ENCODE data around the gene RAET1G. TPM values are rescaled to one million over a fixed set of nuclear protein-coding genes. Genes with fewer than 3 reads are reported as not detected.
"Not testable (repeated sequence)": the region's sequence is repeated elsewhere in the genome, so short reads cannot be mapped to it uniquely, and the experiment has no call there.

The RAET1G gene
- total RNA-seq, 4 donors from 2014 or later: not detected

DNA sequence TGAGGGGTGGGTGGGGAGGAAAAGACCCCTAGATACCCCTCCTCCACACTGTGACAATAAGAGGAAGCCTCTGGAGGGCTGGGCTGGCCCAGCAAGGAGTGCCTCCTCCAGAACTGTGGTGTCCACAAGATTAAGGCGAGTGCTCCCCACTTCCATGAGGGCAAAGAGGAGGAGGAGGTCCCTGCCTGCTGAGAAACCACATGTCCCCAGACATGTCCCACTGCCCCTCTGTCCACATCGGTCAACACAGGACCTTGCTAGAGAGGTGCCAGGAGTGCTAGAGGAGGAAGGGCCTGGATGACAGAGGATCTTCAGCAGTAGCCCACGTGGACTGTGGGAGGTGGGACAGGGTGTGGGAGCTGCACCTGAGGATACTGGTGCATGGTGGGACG lies 3.1 kb downstream of the RAET1G start:
- Histone ChIP-seq H3K4me1 (peaks cover 10 to 16% (median 12%) of the 10 kb centered on the region in 4 donors), H3K4me3 (no peak overlapping the region), H3K36me3 (no peaks in the 10 kb centered on the region), H3K9me3 (no peaks in the 10 kb centered on the region), H3K27me3 (peaks cover 26% of the 10 kb centered on the region), H3K27ac (no peak overlapping the region)
- WGBS, 2 donors (ENCODE audit: low coverage in 1 of 2): 65 to 91% methylated on average over 2 to 4 of the region's 4 CpGs
- no peak for DNase-seq
- TF ChIP-seq POLR2AphosphoS5 (IDR thresholded peaks at IDR 0.05) (no peak), EP300 (IDR thresholded peaks at IDR 0.05; ENCODE audit: low read depth) (no peak), POLR2A (IDR thresholded peaks at IDR 0.05) (no peak)
- TF ChIP-seq, protein P1, sequence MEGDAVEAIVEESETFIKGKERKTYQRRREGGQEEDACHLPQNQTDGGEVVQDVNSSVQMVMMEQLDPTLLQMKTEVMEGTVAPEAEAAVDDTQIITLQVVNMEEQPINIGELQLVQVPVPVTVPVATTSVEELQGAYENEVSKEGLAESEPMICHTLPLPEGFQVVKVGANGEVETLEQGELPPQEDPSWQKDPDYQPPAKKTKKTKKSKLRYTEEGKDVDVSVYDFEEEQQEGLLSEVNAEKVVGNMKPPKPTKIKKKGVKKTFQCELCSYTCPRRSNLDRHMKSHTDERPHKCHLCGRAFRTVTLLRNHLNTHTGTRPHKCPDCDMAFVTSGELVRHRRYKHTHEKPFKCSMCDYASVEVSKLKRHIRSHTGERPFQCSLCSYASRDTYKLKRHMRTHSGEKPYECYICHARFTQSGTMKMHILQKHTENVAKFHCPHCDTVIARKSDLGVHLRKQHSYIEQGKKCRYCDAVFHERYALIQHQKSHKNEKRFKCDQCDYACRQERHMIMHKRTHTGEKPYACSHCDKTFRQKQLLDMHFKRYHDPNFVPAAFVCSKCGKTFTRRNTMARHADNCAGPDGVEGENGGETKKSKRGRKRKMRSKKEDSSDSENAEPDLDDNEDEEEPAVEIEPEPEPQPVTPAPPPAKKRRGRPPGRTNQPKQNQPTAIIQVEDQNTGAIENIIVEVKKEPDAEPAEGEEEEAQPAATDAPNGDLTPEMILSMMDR (IDR thresholded peaks at IDR 0.05): no peak
- in situ Hi-C loops (cut with MboI; ENCODE audit: low pct_ligation_motif_present in 1 of 4, low pct_unique_long_range_greater_than_20kb in 1 of 4, low sequenced_read_pairs in 3 of 4) (loop anchor here in 3 of 4 donors (5.0 to 10.0 kb wide), 4 partner anchors 75 to 195 kb away; no protein-coding TSS in a partner anchor), intact Hi-C loops (cut with DNase I; ENCODE audit: low total_unique reads) (no loop called here)

DNA sequence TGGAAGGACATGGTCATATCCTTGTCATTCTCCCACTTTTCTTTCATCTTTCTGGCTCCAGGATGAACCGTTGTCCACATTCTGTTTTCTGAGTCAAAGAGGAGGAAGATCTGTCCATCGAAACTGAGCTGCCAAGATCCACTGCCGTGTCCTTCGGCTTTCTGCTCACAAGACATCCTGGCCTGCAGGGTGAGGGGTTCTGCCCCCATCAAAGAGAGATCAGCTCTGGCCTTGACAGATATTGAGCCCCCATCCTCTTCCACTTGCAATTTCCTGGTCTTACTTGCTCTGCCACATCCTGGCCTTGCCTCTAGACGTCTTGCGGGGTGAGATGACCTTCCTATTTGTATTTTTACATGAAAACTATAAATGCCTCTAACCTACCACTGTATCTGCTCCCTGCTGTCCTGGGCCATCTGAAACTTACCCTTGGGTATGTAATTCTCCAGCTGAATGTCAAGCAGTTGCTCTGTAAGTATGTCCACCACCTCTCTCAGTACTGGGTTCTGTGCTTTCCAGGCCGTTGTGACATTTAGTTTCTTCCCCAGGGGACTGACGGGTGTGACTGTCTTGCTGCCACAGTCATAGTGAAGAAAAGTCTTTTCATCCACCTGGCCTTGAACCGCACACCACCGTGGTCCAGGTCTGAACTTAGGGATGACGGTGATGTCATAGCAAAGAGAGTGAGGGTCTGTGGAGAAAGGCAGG lies 3.6 kb downstream of the RAET1G start:
- H3K27ac ChIP-seq; H3K36me3 ChIP-seq; intact Hi-C loops (cut with DNase I; ENCODE audit: low total_unique reads); in situ Hi-C loops (cut with MboI; ENCODE audit: low pct_ligation_motif_present in 1 of 4, low pct_unique_long_range_greater_than_20kb in 1 of 4, low sequenced_read_pairs in 3 of 4); H3K4me3 ChIP-seq; DNase-seq; H3K9me3 ChIP-seq: not testable (repeated sequence)
- H3K4me1 ChIP-seq: peaks cover 10 to 16% (median 12%) of the 10 kb centered on the region in 4 donors
- peaks cover 21% of the 10 kb centered on the region for H3K27me3 ChIP-seq
- WGBS, 2 donors (ENCODE audit: low coverage in 1 of 2): 79 to 83% methylated on average over 3 to 11 of the region's 11 CpGs

GRCh38 chr6:149918151-149918905 lies 4.6 kb downstream of the RAET1G start:
- Histone ChIP-seq H3K4me1 (peaks cover 6 to 12% (median 8%) of the 10 kb centered on the region in 4 donors), H3K27ac (no peak overlapping the region), H3K27me3 (peaks cover 11% of the 10 kb centered on the region), H3K36me3 (no peaks in the 10 kb centered on the region), H3K9me3 (no peaks in the 10 kb centered on the region), H3K4me3 (no peak overlapping the region)
- intact Hi-C loops (cut with DNase I; ENCODE audit: low total_unique reads) (no loop called here), in situ Hi-C loops (cut with MboI; ENCODE audit: low pct_ligation_motif_present in 1 of 4, low pct_unique_long_range_greater_than_20kb in 1 of 4, low sequenced_read_pairs in 3 of 4) (no loop called here)
- 83 to 93% methylated on average over 5 to 6 of the region's 6 CpGs for WGBS, 2 donors (ENCODE audit: low coverage in 1 of 2)
- TF ChIP-seq POLR2A (IDR thresholded peaks at IDR 0.05): no peak
- TF ChIP-seq POLR2AphosphoS5 (IDR thresholded peaks at IDR 0.05): no peak
- TF ChIP-seq, protein P1 (IDR thresholded peaks at IDR 0.05): no peak
- no peak for TF ChIP-seq EP300 (IDR thresholded peaks at IDR 0.05; ENCODE audit: low read depth)
- no peak for DNase-seq

GRCh38 chr6:149917679-149918078 lies 5.2 kb downstream of the RAET1G start:
- WGBS, 2 donors (ENCODE audit: low coverage in 1 of 2): 80 to 89% methylated on average over 1 to 2 of the region's 2 CpGs
- H3K4me3 ChIP-seq: no peak overlapping the region

More at GRCh38 chr6:149917679-149918078, 5.2 kb downstream of the RAET1G start:
- no peak for DNase-seq
- peaks cover 5% of the 10 kb centered on the region for H3K27me3 ChIP-seq
- in situ Hi-C loops (cut with MboI; ENCODE audit: low pct_ligation_motif_present in 1 of 4, low pct_unique_long_range_greater_than_20kb in 1 of 4, low sequenced_read_pairs in 3 of 4) (no loop called here), intact Hi-C loops (cut with DNase I; ENCODE audit: low total_unique reads) (no loop called here)
- H3K36me3 ChIP-seq: no peaks in the 10 kb centered on the region
- peaks cover 4 to 5% (median 5%) of the 10 kb centered on the region in 4 donors for H3K4me1 ChIP-seq
- no peaks in the 10 kb centered on the region for H3K9me3 ChIP-seq
- no peak overlapping the region for H3K27ac ChIP-seq
- TF ChIP-seq, protein P1 (IDR thresholded peaks at IDR 0.05): no peak
- TF ChIP-seq EP300 (IDR thresholded peaks at IDR 0.05; ENCODE audit: low read depth) (no peak), POLR2AphosphoS5 (IDR thresholded peaks at IDR 0.05) (no peak), POLR2A (IDR thresholded peaks at IDR 0.05) (no peak)
